Measurements from ENCODE around the gene PRODH2.
A peak's percentile ranks its signal among the peaks of the same experiment; 100 is the strongest.

PRODH2 gene

GRCh38 chr19:35793381-35794165, 19.1 kb downstream of the PRODH2 start:
- DNase-seq: no peak

DNA sequence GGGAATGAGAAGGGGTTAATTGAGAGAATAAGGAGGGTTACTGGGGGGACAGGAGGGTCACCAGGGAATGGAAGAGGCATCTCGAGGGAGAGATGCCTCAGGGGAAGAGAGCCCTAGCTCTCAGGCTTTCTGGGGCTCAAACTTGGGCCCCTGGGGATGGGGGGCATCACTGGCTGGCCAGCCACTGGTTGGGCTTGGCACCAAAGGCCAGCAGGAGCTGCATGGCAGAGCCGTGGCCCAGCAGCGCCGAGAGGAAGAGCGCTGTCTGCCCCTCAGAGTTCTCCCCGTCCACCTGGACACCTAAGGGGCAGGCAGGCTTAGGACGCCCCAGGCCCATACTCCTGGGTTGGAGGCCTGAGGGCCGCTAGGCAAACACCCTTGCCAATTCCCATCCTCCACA, 19.8 kb downstream of the PRODH2 start:
- DNase-seq: no peak

DNA sequence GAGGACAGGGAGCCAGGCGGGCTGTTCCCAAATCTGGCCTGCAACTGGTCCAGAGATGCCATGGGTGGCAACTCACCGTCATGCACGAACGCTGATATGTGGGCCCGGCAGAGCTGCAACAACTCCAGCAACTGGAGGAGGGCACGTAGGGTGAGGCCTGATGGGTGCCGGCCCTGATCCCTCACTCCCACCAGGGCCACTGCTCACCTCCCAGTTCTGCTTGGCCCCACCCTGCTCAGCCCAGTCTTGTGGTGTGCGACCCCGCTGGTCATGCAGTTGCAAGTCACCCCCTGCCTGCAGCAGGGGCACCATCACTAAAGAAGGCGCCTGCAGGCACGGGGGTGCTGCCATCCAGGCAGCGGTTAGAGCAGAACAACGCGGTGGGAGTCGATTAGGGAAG, 20.3 kb downstream of the PRODH2 start:
- no peak for DNase-seq

- no peak for DNase-seq
These were observed 20.8 kb downstream of the PRODH2 start for GRCh38 chr19:35791814-35792279.

DNA sequence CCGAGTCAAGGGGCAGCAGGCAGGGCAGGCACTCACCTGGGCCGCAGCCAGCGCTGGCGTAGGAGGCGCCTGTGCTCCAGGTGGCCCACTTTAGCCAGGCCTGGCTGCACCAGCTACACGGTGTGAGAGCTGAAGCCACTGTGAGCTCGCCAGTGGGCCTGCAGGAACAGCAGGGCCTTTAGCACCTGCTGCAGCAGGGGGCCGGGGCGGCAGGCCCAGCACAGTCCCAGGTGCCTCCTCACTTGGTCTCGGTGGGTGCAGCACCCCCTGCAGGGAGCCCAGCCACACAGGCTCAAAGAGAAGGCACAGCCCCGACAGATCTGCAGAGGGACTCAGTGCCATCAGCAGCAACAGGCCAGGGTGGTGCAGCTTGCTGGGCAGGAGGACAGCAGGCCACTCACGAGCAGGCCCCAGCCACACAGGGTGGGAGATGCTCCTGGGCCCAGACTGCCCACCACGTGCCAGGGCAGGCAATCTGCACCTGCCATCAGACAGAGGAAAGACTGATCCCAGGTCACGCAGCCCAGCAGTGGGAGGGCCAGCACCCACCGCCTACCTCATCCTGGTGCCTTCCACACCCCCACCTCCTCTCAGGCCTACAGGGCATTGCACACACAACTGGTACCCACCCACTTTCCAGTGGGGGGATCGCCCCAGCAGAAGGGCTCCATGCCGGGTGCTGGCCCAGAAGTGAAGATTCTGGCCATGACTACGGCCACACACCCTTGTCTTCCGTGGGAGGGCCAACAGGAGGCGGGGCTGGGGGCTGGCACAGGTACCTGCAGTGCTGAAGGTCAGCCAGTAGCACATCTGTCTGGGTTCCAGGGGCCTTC, 21.4 kb downstream of the PRODH2 start:
- DNase-seq: peak; percentile 34

- DNase-seq: no peak
These were observed 22.4 kb downstream of the PRODH2 start for GRCh38 chr19:35789978-35790944.

DNA sequence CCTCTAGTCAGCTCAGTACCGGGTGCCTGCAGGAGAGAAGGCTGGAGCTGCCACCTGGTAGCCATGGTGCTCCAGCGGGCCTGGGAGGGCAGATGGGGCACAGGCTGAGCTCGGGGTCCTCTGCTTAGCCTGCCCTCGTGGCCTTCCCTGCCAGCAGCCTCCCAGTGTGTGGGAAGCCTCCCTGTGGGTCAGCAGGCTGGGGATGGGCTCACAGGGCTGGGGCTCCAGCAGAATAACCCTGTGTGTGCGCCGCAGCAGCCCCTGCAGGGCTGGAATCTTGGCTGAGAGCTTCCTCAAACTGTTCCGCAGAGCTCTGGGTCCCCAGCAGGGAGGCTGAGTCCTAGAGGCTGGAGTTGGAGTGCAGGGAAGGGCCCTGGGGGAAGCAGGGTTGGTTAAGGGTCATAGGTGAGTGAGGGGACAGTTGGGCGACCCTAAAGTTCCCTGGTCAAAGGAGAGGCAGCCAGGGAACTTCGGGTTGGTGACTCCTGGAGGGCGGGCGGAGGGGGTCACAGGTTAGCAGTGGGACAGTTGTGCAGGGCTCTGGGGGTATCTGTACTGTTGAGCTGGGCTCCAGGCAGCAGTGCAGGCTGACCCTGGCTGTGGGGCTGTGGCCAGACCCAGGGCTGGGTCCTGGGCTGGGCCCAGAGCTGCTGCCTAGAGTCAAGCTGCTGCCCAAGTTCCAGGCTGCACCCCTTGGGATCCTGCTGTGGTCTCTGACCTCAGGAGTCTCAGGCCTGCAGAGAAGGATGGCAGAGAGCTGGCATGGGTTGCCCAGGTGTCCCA, 23.3 kb downstream of the PRODH2 start:
- no peak for DNase-seq

- DNase-seq: no peak
These were observed 24.3 kb downstream of the PRODH2 start for GRCh38 chr19:35788205-35788960.

DNA sequence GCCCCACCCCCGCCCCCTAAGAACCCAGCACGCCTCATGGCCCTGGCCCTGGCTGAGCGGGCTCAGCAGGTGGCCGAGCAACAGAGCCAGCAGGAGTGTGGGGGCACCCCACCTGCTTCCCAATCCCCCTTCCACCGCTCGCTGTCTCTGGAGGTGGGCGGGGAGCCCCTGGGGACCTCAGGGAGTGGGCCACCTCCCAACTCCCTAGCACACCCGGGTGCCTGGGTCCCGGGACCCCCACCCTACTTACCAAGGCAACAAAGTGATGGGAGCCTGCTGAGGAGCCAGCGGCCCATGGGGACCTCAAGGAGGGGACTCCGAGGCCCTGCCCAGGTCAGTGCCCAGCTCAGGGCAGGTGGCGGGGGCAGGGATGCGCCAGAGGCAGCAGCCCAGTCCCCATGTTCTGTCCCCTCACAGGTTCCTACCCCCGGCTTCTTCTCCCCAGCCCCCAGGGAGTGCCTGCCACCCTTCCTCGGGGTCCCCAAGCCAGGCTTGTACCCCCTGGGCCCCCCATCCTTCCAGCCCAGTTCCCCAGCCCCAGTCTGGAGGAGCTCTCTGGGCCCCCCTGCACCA, 25.3 kb downstream of the PRODH2 start:
- no peak for DNase-seq

DNA sequence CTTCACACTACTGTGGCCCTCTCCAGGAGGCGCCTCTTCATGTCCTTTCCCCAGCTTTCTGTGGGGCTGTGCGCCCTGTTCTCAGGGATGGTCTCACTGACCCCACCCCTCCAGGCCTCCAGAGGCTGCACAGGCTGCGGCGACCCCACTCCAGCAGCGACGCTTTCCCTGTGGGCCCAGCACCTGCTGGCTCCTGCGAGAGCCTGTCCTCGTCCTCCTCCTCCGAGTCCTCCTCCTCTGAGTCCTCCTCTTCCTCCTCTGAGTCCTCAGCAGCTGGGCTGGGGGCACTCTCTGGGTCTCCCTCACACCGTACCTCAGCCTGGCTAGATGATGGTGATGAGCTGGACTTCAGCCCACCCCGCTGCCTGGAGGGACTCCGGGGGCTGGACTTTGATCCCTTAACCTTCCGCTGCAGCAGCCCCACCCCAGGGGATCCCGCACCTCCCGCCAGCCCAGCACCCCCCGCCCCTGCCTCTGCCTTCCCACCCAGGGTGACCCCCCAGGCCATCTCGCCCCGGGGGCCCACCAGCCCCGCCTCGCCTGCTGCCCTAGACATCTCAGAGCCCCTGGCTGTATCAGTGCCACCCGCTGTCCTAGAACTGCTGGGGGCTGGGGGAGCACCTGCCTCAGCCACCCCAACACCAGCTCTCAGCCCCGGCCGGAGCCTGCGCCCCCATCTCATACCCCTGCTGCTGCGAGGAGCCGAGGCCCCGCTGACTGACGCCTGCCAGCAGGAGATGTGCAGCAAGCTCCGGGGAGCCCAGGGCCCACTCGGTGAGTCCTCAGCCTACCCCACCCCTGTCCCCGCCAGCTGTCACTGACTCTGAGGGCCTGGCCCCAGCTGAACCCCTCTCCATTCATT, 26.1 kb downstream of the PRODH2 start:
- no peak for DNase-seq

DNA sequence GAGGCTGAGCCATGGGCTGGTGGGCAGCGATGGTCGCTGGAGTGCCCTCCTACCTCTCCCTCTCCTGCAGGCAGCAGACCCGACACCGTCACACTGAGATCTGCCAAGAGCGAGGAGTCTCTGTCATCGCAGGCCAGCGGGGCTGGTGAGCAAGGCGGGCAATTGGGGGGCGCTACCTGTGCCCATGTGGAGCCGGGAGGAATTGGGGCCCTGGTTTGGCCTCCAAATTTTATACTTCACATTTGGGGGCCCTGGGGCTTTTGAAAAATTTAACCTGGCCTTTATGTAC, 27.4 kb downstream of the PRODH2 start:
- DNase-seq: no peak

GRCh38 chr19:35784503-35785338, 27.9 kb downstream of the PRODH2 start:
- DNase-seq: no peak

DNA sequence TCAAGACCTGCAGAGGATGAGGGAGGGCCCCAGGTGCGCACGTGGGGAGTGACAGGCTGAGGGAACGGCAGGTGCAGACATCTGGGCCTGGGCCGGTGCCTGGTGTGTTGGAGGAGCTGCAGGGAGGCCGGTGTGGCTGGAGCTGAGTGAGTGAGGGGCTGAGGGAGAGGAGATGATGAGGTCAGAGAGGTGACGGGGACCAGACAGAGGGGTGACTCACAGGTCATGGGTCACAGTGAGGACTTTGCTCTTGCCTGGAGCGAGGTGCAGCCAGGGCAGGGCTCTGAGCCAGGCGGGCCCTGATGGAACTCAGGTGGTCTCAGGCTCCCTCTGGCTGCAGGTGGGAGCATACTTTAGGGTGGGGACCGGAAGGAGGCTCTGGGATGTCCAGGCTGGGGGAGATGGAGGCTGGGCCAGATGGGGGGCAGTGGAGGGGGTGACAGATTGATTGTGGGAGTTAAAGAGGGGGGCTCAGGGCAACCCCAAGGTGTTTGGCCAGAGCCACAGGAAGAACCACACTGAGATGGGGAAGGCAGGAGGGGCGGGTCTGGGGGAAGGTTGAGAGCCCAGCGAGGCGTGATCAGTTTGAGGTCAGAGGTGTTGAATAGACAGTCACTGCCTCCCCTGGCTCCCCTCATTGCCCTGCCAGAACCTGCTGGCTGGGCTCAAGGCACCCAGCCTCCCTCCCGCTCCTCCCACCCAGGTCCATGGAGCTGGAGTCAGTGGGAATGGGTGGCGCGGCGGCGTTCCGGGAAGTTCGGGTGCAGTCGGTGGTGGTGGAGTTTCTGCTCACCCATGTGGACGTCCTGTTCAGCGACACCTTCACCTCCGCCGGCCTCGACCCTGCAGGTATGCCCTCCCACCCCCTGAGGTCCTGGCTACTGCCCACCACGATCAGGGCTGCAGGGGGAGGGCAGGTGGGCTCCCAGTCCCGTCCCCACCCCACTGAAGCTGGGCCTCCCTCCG, 28.9 kb downstream of the PRODH2 start:
- no peak for DNase-seq

DNA sequence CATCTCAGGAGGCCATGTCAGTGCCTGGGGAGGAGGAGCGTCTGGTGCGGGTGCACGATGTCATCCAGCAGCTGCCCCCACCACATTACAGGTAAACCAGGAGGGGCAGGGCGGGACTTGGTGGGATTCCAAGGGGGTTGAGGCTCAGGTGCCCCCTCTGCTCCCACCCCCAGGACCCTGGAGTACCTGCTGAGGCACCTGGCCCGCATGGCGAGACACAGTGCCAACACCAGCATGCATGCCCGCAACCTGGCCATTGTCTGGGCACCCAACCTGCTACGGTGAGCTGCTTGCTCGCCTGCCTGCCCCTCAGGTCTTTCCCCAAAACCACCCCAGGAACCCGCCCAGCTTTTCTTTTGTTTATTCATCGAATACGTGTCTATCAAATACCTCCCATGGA, 30.1 kb downstream of the PRODH2 start:
- no peak for DNase-seq

GRCh38 chr19:35781650-35782049, 31.0 kb downstream of the PRODH2 start:
- no peak for DNase-seq

DNA sequence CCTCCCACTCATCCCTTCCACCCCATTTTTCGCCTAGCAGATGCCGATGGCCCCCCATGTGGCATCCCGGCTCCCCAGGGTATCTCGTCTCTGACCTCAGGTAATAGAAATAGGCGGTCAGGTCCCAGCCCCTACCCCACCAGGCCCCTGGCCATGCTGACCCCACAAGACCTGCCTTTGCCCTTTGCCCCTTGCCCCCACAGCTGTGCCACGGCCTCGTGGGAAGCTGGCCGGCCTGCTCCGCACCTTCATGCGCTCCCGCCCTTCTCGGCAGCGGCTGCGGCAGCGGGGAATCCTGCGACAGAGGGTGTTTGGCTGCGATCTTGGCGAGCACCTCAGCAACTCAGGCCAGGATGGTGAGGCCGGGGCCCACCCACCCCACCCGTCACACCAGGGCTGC, 31.9 kb downstream of the PRODH2 start:
- DNase-seq: no peak

DNA sequence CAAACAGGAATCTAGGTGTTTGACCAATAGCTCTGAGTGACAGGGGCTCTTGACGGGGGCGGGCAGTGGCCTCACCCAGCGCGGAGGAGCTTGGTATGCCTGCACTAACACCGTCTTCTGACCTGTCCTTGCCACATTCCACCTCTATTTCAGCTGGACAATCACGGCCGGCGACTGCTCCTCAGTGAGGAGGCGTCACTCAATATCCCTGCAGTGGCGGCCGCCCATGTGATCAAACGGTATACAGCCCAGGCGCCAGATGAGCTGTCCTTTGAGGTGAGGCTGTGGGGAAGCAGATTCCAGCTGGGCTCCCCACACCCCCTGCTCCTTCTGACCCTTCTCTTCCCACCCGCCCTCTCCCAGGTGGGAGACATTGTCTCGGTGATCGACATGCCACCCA, 32.6 kb downstream of the PRODH2 start:
- DNase-seq: no peak

DNA sequence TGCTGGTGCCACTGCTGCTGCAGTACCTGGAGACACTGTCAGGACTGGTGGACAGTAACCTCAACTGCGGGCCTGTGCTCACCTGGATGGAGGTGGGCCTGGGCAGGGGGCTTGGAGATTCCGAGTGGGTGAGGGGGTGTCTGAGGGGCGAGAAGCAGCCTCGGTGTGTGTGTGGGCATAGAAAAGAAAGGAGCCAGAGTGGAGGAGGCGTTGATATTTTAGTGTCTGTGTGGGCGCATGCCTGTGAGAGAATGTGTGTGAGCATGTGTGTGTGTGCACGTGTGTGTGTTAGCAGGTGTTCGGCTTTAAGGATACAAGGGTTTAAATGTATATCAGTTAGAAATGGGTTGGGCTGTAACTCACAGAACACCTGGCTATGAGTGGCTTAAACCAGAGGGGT, 33.6 kb downstream of the PRODH2 start:
- DNase-seq: no peak
